Breast epithelium (tissue), 3 donors: ENCODE results near the gene RAB6A.

Experiments used
- POLR2A ChIP-seq: fragments of 450-650 bp; IDR thresholded peaks from one replicate; pipeline ENCODE4 v1.6.1; 2016; ENCODE audit warnings: antibody characterized with exemption, mild to moderate bottlenecking, moderate library complexity
- POLR2AphosphoS5 ChIP-seq, 3 donors: sonication (generic); formaldehyde crosslinking; IDR thresholded peaks; one replicate each; pipeline ENCODE4 v1.6.1; 2017; ENCODE audit warnings: antibody characterized with exemption in 3 of 3
- TF ChIP-seq, protein P1 (sequence below), 3 donors: fragments of 450-650 bp; IDR thresholded peaks; one replicate each; pipeline ENCODE4 v1.5.1; 2016 to 2017; ENCODE audit warnings: antibody characterized with exemption in 3 of 3, mild to moderate bottlenecking in 3 of 3, moderate library complexity in 3 of 3

DNA sequence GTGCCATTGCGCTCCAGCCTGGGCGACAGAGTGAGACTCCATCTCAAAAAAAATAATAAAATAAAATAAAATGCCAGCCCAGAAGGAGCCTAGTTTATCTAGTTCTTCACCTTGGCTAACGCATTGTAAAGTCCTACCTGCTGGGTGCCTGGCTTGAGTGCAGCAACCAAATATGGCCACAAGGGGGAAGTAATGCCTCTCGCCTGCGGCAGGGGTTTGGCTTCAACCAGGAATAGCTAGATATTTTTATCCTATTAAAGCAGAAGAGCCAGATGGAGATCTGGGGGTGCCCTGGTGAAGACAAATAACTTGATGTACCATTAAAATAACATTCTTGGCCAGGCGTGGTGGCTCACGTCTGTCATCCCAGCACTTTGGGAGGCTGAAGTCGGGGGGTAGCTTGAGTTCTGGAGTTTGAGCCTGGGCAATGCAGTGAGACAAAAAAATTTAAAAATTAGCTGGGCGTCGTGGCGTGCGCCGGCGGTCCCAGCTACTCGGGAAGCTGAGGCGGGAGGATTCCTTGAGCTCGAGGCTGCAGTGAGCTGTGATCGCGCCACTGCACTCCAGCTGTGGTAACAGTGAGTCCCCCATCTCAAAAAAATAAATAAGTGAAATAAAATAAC lies 135.1 kb downstream of the RAB6A start:
- TF ChIP-seq, protein P1, sequence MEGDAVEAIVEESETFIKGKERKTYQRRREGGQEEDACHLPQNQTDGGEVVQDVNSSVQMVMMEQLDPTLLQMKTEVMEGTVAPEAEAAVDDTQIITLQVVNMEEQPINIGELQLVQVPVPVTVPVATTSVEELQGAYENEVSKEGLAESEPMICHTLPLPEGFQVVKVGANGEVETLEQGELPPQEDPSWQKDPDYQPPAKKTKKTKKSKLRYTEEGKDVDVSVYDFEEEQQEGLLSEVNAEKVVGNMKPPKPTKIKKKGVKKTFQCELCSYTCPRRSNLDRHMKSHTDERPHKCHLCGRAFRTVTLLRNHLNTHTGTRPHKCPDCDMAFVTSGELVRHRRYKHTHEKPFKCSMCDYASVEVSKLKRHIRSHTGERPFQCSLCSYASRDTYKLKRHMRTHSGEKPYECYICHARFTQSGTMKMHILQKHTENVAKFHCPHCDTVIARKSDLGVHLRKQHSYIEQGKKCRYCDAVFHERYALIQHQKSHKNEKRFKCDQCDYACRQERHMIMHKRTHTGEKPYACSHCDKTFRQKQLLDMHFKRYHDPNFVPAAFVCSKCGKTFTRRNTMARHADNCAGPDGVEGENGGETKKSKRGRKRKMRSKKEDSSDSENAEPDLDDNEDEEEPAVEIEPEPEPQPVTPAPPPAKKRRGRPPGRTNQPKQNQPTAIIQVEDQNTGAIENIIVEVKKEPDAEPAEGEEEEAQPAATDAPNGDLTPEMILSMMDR (IDR thresholded peaks at IDR 0.05), result peak; percentile 80 to 91 (median 84)
- TF ChIP-seq POLR2AphosphoS5 (IDR thresholded peaks at IDR 0.05) (no peak), POLR2A (no peak)
